Measurements from ENCODE around the gene NR1H3. TPM values are rescaled to one million over a fixed set of nuclear protein-coding genes. Genes with fewer than 3 reads are reported as not detected.

The NR1H3 gene
- total and polyA plus RNA-seq, 4 donors = 35.0 to 62.0 (median 57.0) TPM

DNA sequence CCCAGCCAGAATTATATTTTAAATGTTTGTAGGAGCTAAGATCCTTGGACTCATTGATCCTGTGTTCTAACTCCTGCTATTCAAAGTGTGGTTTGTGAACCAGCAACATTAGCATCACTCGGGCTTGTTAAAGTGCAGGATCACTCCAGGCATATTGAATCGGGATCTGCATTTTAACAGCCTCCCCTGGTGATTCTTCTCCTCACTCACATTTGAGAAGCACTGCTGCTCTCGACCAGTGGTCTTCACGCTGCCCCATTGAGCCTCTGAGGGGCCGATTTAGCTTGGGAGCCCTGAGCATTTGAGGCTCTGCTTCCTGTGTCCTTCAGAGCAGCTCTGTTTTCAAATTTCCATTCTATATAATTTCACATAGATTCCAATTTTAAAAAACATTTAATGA lies 23.1 kb downstream of the NR1H3 start:
- 79 to 82% methylated on average over 5 of the region's 5 CpGs for WGBS, 2 donors
- ATAC-seq (ENCODE audit: insufficient read depth, low FRiP score) (no peak), DNase-seq (no peak)
- H3K36me3 ChIP-seq (ENCODE audit: control insufficient read depth in 4 of 4, insufficient read depth in 4 of 4, low read length in 4 of 4) = peaks cover 46 to 58% (median 56%) of the 10 kb centered on the region in 4 donors
- no peaks in the 10 kb centered on the region for H3K9me3 ChIP-seq (ENCODE audit: control insufficient read depth in 4 of 4, insufficient read depth in 3 of 4, low read length in 3 of 4)
- H3K4me3 ChIP-seq = no peak overlapping the region
- TF ChIP-seq, protein P1, sequence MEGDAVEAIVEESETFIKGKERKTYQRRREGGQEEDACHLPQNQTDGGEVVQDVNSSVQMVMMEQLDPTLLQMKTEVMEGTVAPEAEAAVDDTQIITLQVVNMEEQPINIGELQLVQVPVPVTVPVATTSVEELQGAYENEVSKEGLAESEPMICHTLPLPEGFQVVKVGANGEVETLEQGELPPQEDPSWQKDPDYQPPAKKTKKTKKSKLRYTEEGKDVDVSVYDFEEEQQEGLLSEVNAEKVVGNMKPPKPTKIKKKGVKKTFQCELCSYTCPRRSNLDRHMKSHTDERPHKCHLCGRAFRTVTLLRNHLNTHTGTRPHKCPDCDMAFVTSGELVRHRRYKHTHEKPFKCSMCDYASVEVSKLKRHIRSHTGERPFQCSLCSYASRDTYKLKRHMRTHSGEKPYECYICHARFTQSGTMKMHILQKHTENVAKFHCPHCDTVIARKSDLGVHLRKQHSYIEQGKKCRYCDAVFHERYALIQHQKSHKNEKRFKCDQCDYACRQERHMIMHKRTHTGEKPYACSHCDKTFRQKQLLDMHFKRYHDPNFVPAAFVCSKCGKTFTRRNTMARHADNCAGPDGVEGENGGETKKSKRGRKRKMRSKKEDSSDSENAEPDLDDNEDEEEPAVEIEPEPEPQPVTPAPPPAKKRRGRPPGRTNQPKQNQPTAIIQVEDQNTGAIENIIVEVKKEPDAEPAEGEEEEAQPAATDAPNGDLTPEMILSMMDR (IDR thresholded peaks at IDR 0.05; ENCODE audit: control extremely low read depth, extremely low read depth) = no peak
- H3K27me3 ChIP-seq (ENCODE audit: control insufficient read depth in 3 of 3, insufficient read depth in 3 of 3, low read length in 2 of 3) = no peaks in the 10 kb centered on the region
- H3K27ac ChIP-seq (ENCODE audit: low read depth in 1 of 2, low read length in 1 of 2) = no peak overlapping the region
- H3K9ac ChIP-seq (ENCODE audit: insufficient read depth in 1 of 2, low read length in 2 of 2) = no peak overlapping the region
- peaks cover 0 to 2% (median 0%) of the 10 kb centered on the region in 5 donors for H3K4me1 ChIP-seq (ENCODE audit: control insufficient read depth in 5 of 5, insufficient read depth in 5 of 5, low read length in 5 of 5)

- no peak overlapping the region for H3K9ac ChIP-seq (ENCODE audit: insufficient read depth in 1 of 2, low read length in 2 of 2)
- no peak overlapping the region for H3K4me3 ChIP-seq
- 93 to 97% methylated on average over 7 of the region's 7 CpGs for WGBS, 2 donors
- ATAC-seq (ENCODE audit: insufficient read depth, low FRiP score) = no peak
- peaks cover 0 to 2% (median 0%) of the 10 kb centered on the region in 5 donors for H3K4me1 ChIP-seq (ENCODE audit: control insufficient read depth in 5 of 5, insufficient read depth in 5 of 5, low read length in 5 of 5)
- no peaks in the 10 kb centered on the region for H3K9me3 ChIP-seq (ENCODE audit: control insufficient read depth in 4 of 4, insufficient read depth in 3 of 4, low read length in 3 of 4)
- TF ChIP-seq, protein P1 (IDR thresholded peaks at IDR 0.05; ENCODE audit: control extremely low read depth, extremely low read depth) = no peak
- no peak for DNase-seq
- H3K27me3 ChIP-seq (ENCODE audit: control insufficient read depth in 3 of 3, insufficient read depth in 3 of 3, low read length in 2 of 3) = no peaks in the 10 kb centered on the region
- H3K36me3 ChIP-seq (ENCODE audit: control insufficient read depth in 4 of 4, insufficient read depth in 4 of 4, low read length in 4 of 4) = peaks cover 35 to 57% (median 48%) of the 10 kb centered on the region in 4 donors
- no peak overlapping the region for H3K27ac ChIP-seq (ENCODE audit: low read depth in 1 of 2, low read length in 1 of 2)
Observed at GRCh38 chr11:47282462-47282861, 24.7 kb downstream of the NR1H3 start.

GRCh38 chr11:47284151-47284550 lies 26.4 kb downstream of the NR1H3 start:
- Histone ChIP-seq H3K27ac (ENCODE audit: low read depth in 1 of 2, low read length in 1 of 2) (no peak overlapping the region), H3K9ac (ENCODE audit: insufficient read depth in 1 of 2, low read length in 2 of 2) (no peak overlapping the region), H3K36me3 (ENCODE audit: control insufficient read depth in 4 of 4, insufficient read depth in 4 of 4, low read length in 4 of 4) (peaks cover 28 to 63% (median 50%) of the 10 kb centered on the region in 4 donors), H3K9me3 (ENCODE audit: control insufficient read depth in 4 of 4, insufficient read depth in 3 of 4, low read length in 3 of 4) (no peaks in the 10 kb centered on the region), H3K27me3 (ENCODE audit: control insufficient read depth in 3 of 3, insufficient read depth in 3 of 3, low read length in 2 of 3) (no peaks in the 10 kb centered on the region), H3K4me1 (ENCODE audit: control insufficient read depth in 5 of 5, insufficient read depth in 5 of 5, low read length in 5 of 5) (no peaks in the 10 kb centered on the region), H3K4me3 (no peak overlapping the region)
- 95 to 98% methylated on average over 4 of the region's 4 CpGs for WGBS, 2 donors
- DNase-seq (no peak), ATAC-seq (ENCODE audit: insufficient read depth, low FRiP score) (no peak)
- TF ChIP-seq, protein P1 (IDR thresholded peaks at IDR 0.05; ENCODE audit: control extremely low read depth, extremely low read depth) = no peak
